ENCODE results near the gene SLC22A16.

Gene SLC22A16

GRCh38 chr6:110456694-110457093 is 19.7 kb downstream of the SLC22A16 start:
- H3K4me3 ChIP-seq (ENCODE audit: low read depth, low read length) = no peak overlapping the region
- no peak for TF ChIP-seq CTCF (IDR thresholded peaks at IDR 0.05; ENCODE audit: low read depth, low read length)
- in situ Hi-C loops (cut with HindIII; ENCODE audit: low sequenced_read_pairs) = no loop called here
- no peak for DNase-seq (ENCODE audit: low read depth, low spot score)

GRCh38 chr6:110449541-110449895 is 26.9 kb downstream of the SLC22A16 start:
- in situ Hi-C loops (cut with HindIII; ENCODE audit: low sequenced_read_pairs) = no loop called here
- H3K4me3 ChIP-seq (ENCODE audit: low read depth, low read length) = no peak overlapping the region
- no peak for TF ChIP-seq CTCF (IDR thresholded peaks at IDR 0.05; ENCODE audit: low read depth, low read length)
- no peak for DNase-seq (ENCODE audit: low read depth, low spot score)

- no peak for TF ChIP-seq CTCF (IDR thresholded peaks at IDR 0.05; ENCODE audit: low read depth, low read length)
- in situ Hi-C loops (cut with HindIII; ENCODE audit: low sequenced_read_pairs) = no loop called here
- H3K4me3 ChIP-seq (ENCODE audit: low read depth, low read length) = no peak overlapping the region
- DNase-seq (ENCODE audit: low read depth, low spot score) = no peak
Measured at GRCh38 chr6:110448846-110449540, 27.4 kb downstream of the SLC22A16 start.

- H3K4me3 ChIP-seq (ENCODE audit: low read depth, low read length) = no peak overlapping the region
- in situ Hi-C loops (cut with HindIII; ENCODE audit: low sequenced_read_pairs) = no loop called here
- no peak for TF ChIP-seq CTCF (IDR thresholded peaks at IDR 0.05; ENCODE audit: low read depth, low read length)
- no peak for DNase-seq (ENCODE audit: low read depth, low spot score)
Measured at GRCh38 chr6:110447761-110448160, 28.7 kb downstream of the SLC22A16 start.

- DNase-seq (ENCODE audit: low read depth, low spot score) = no peak
- in situ Hi-C loops (cut with HindIII; ENCODE audit: low sequenced_read_pairs) = no loop called here
- TF ChIP-seq CTCF (IDR thresholded peaks at IDR 0.05; ENCODE audit: low read depth, low read length) = no peak
Measured at GRCh38 chr6:110446405-110446804, 30.0 kb downstream of the SLC22A16 start.

GRCh38 chr6:110440026-110440425 is 36.4 kb downstream of the SLC22A16 start:
- in situ Hi-C loops (cut with HindIII; ENCODE audit: low sequenced_read_pairs) = no loop called here
- no peak for TF ChIP-seq CTCF (IDR thresholded peaks at IDR 0.05; ENCODE audit: low read depth, low read length)
- DNase-seq (ENCODE audit: low read depth, low spot score) = no peak
- H3K4me3 ChIP-seq (ENCODE audit: low read depth, low read length) = no peak overlapping the region

More at GRCh38 chr6:110446405-110446804, 30.0 kb downstream of the SLC22A16 start:
- no peak overlapping the region for H3K4me3 ChIP-seq (ENCODE audit: low read depth, low read length)
